ENCODE results near the gene B4GALNT4.
"Not testable (repeated sequence)": the region's sequence is repeated elsewhere in the genome, so short reads cannot be mapped to it uniquely, and the experiment has no call there.

The B4GALNT4 gene

GRCh38 chr11:335779-336658 is 33.3 kb upstream of the B4GALNT4 start:
- DNase-seq (ENCODE audit: low read depth, low spot score), result no peak

- no peak for DNase-seq (ENCODE audit: low read depth, low spot score)
These were observed 32.6 kb upstream of the B4GALNT4 start for GRCh38 chr11:336659-337198.

DNA sequence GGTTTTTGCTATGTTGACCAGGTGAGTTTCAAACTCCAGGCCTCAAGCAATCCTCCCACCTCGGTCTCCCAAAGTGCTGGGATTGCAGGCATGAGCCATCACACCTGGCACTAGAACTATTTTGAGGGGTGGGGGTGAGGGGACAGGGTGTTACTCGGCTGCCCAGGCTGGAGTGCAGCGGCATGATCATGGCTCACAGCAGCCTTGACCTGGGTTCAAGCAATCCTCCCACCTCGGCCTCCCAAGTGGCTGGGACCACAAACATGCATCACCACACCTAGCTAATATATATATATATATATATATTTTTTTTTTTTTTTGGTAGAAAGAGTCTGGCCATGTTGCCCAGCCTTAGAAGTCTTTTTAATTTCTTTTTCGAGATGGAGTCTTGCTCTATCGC is 31.6 kb upstream of the B4GALNT4 start:
- DNase-seq (ENCODE audit: low read depth, low spot score), result no peak

DNA sequence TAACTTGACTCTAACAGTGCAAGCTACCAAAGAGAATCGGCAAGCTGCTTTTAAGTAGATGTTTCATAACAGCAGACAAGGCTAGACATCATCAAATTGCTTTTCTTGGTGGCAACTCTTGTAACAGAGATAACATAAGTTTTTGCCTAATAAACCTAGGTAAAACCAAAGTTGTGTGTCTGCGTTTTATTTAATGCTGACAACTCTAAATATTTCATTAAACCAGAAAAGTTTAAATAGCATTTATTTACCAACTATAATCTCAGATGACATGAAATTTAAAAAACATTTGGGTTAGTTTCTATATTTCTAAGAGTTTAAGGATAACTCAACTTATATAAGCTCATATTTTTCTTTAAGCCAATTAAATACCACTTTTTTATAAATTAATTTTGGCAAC is 29.3 kb upstream of the B4GALNT4 start:
- DNase-seq (ENCODE audit: low read depth, low spot score), result no peak

GRCh38 chr11:340539-341512 is 28.5 kb upstream of the B4GALNT4 start:
- no peak for DNase-seq (ENCODE audit: low read depth, low spot score)

- DNase-seq (ENCODE audit: low read depth, low spot score), result no peak
These were observed 27.0 kb upstream of the B4GALNT4 start for GRCh38 chr11:342328-342727.

DNA sequence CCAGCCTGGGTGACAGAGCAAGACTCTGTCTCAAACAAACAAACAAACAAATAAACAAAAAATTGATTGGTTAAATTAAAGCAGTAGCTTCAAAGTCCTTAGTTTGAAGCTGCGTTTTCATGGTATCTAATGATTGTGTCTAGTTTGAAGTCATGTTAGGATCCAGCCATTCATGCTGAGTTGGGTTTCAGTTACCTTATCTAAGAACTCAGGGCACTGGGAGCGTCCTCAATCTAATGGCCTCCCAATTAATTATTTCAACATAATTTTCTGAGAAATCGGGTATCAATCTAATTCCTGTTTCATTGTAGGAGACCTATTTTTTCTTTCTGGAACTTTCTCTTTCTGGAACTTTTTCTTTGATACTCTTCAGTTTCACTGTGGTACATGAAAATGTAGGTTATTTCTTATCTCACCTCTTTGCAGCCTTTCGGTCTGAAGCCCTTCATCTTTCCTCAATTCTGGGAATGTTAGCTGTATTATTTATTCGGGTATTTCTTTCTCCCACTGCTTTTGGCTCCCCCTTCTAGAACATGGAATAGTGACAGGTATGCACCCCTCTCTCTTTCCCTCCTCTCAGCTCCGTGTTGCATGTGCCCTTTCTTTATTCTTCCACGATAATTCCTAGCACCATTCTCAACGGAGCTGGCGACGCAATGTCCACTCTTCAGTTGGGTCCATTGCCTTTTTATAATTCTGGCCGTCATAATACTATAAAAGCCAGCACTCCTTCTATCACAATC is 24.3 kb upstream of the B4GALNT4 start:
- DNase-seq (ENCODE audit: low read depth, low spot score), result no peak

- DNase-seq (ENCODE audit: low read depth, low spot score), result no peak
These were observed 22.8 kb upstream of the B4GALNT4 start for GRCh38 chr11:346529-346928.

- not testable (repeated sequence) for DNase-seq (ENCODE audit: low read depth, low spot score)
These were observed 19.9 kb upstream of the B4GALNT4 start for GRCh38 chr11:349270-349954.

DNA sequence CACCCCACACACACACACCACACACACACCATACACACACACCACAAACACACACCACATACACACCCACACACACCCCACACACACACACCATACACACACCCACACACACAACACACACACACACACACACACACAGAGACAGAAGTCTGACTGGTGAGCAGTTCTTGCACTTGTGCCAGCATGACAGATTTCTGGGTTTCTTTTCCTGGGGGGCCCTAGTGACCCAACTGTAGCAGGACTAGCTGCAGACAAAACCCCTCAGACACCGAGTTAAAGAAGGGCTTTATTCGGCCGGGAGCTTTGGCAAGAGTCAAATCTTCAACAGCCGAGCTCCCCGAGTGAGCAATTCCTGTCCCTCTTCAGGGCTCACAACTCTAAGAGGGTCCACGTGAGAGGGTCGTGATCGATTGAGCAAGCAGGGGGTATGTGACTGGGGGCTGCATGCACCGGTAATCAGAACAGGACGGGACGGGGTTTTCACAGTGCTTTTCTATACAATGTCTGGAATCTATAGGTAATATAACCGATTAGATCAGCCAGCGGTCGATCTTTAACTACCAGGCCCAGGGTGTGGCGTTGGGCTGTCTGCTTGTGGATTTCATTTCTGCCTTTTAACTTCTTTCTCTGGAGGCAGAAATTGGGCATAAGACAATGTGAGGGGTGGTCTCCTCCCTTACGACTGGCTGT is 19.1 kb upstream of the B4GALNT4 start:
- DNase-seq (ENCODE audit: low read depth, low spot score), result not testable (repeated sequence)

DNA sequence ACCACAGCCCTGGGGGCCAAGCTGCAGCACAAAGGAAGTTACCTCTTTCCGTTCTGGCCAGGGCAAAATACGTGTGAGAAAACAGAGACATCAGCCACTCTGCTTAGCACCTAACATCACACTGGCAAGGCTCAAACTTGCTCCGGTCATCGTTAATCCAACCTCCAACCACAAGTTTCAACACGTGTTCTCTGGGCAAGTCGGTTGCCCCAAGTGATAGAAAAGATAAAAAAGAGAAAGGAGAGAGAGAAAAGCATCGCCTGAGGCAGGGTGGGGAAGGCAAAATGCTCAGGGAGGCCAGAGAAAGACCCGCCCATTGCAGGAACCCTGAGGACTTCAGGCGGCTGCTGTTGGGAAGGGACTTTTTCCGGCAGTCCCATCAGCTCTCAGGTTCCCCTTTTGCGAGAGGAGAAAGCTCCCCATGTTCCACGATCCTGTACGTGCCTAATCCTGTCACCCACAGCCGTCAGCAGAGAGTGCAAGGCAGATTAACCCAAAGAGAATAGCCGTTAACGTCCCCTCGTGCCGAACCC is 18.5 kb upstream of the B4GALNT4 start:
- no peak for DNase-seq (ENCODE audit: low read depth, low spot score)

- DNase-seq (ENCODE audit: low read depth, low spot score), result no peak
These were observed 17.9 kb upstream of the B4GALNT4 start for GRCh38 chr11:351411-351810.

DNA sequence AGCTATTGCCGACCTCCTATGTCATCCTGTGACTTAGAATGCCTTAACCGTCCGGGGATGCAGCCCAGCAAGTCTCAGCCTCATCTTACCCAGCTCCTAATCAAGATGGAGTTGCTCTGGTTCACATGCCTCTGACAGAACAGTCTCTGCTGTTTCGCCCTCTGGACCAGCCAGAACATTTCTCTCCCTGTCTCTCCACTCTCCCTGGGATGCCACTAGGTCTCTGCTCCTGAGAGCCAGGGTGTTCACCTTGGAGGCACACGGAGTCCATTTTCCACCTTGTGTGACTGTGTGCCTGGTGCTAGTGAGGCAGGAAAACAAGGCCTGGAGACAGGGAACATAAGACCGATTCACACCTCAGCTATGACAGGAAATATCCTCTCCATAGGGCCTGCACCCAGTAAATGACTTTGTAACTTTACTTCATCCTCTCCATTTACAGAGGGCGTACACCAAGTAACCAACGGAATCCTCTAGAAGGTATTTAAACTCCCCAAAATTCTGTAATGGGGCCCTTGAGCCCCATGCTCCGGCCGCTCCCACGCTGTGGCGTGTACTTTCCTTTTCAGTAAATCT is 16.8 kb upstream of the B4GALNT4 start:
- DNase-seq (ENCODE audit: low read depth, low spot score), result no peak

DNA sequence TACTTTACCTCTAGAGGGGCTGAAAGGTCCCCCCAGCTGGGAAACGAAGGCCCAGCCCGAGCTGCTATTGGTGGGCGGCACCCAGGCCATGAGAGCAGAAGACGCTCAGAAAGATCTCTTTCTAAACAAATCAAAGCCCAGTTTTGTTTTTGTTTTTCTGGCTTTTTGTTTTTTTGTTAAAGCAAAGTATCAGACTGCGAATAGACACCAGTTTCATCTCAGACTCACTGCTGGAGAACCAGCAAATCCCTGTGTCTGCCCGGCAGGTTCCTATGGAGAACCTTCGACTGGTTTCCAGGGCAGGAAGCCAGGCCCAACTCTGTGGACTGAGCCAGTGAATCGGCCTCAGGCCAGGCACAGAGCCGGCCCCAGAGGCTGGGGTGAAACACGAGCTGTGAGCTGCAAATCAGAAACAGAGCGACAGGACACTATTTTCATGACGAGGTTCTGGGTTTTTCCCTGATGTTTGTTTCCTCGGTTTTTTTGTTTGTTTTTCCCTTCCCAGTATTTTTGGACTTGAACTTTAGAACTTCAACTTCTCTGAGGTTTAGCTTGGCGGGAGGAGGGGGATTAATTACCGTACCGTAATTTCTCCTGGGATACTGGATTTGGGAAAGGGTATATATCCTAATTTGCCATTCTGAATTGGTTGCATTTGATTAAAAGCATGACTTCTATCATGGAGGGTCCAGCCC is 16.0 kb upstream of the B4GALNT4 start:
- DNase-seq (ENCODE audit: low read depth, low spot score), result no peak

- peak; percentile 75 for DNase-seq (ENCODE audit: low read depth, low spot score)
These were observed 13.5 kb upstream of the B4GALNT4 start for GRCh38 chr11:355581-356458.

GRCh38 chr11:356610-357009 is 12.7 kb upstream of the B4GALNT4 start:
- no peak for DNase-seq (ENCODE audit: low read depth, low spot score)

DNA sequence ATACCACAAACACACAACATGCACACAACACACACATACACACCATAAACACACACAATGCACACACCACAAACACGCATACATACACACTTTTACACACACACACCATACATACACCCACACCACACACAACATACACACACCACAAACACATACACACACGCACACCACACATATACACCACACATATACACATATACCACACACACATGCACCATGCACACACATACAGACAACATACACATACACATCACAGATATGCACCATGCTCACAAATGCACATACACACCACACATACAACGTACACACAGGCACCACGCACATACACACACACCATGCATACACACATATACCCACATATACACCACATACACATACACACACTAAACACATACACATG is 11.7 kb upstream of the B4GALNT4 start:
- no peak for DNase-seq (ENCODE audit: low read depth, low spot score)
